Measurements from ENCODE around the gene ZNF335. TPM values are rescaled to one million over a fixed set of nuclear protein-coding genes. Genes with fewer than 3 reads are reported as not detected.
"Not testable (repeated sequence)": the region's sequence is repeated elsewhere in the genome, so short reads cannot be mapped to it uniquely, and the experiment has no call there.

Gene ZNF335
- total RNA-seq, 1 donor from 2014 or later, result 10.0 TPM

GRCh38 chr20:45957021-45957941, 14.7 kb downstream of the ZNF335 start:
- DNase-seq (peak; percentile 19), ATAC-seq (no peak)
- intact Hi-C loops (cut with micrococcal nuclease), result no loop called here

- not testable (repeated sequence) for ATAC-seq
Observed at GRCh38 chr20:45956326-45956725, 15.7 kb downstream of the ZNF335 start.

GRCh38 chr20:45953672-45954071, 18.3 kb downstream of the ZNF335 start:
- intact Hi-C loops (cut with micrococcal nuclease), result no loop called here
- DNase-seq (peak; percentile 22), ATAC-seq (no peak)

More at GRCh38 chr20:45956326-45956725, 15.7 kb downstream of the ZNF335 start:
- intact Hi-C loops (cut with micrococcal nuclease), result not testable (repeated sequence)
- peak; percentile 21 for DNase-seq

GRCh38 chr20:45952861-45953260, 19.1 kb downstream of the ZNF335 start:
- intact Hi-C loops (cut with micrococcal nuclease), result no loop called here
- no peak for ATAC-seq
- DNase-seq, result no peak

- intact Hi-C loops (cut with micrococcal nuclease), result no loop called here
- ATAC-seq (no peak), DNase-seq (peak; percentile 23)
Observed at GRCh38 chr20:45951925-45952834, 19.8 kb downstream of the ZNF335 start.

- no peak for ATAC-seq
- DNase-seq, result peak; percentile 22
- intact Hi-C loops (cut with micrococcal nuclease), result no loop called here
Observed at GRCh38 chr20:45950330-45950646, 21.7 kb downstream of the ZNF335 start.

GRCh38 chr20:45949542-45950329, 22.3 kb downstream of the ZNF335 start:
- DNase-seq (peak; percentile 25), ATAC-seq (peak; percentile 2)
- intact Hi-C loops (cut with micrococcal nuclease), result no loop called here

- peak; percentile 21 for DNase-seq
- intact Hi-C loops (cut with micrococcal nuclease), result no loop called here
- peak; percentile 2 for ATAC-seq
Observed at GRCh38 chr20:45948742-45949541, 23.1 kb downstream of the ZNF335 start.

GRCh38 chr20:45948261-45948733, 23.7 kb downstream of the ZNF335 start:
- ATAC-seq (peak; percentile 1), DNase-seq (no peak)
- intact Hi-C loops (cut with micrococcal nuclease), result no loop called here

GRCh38 chr20:45947110-45947866, 24.7 kb downstream of the ZNF335 start:
- ATAC-seq (no peak), DNase-seq (peak; percentile 34)
- intact Hi-C loops (cut with micrococcal nuclease), result no loop called here

- peak; percentile 43 for DNase-seq
- peak; percentile 24 for ATAC-seq
- intact Hi-C loops (cut with micrococcal nuclease), result no loop called here
Observed at GRCh38 chr20:45946149-45946970, 25.6 kb downstream of the ZNF335 start.

GRCh38 chr20:45945678-45946148, 26.3 kb downstream of the ZNF335 start:
- intact Hi-C loops (cut with micrococcal nuclease), result no loop called here

GRCh38 chr20:45944965-45945677, 26.9 kb downstream of the ZNF335 start:
- intact Hi-C loops (cut with micrococcal nuclease), result no loop called here
- DNase-seq, result peak; percentile 20
- ATAC-seq, result no peak

More at GRCh38 chr20:45945678-45946148, 26.3 kb downstream of the ZNF335 start:
- no peak for ATAC-seq
- DNase-seq, result peak; percentile 30

- intact Hi-C loops (cut with micrococcal nuclease), result no loop called here
- ATAC-seq, result no peak
Observed at GRCh38 chr20:45944151-45944964, 27.6 kb downstream of the ZNF335 start.

GRCh38 chr20:45943613-45944012, 28.4 kb downstream of the ZNF335 start:
- no peak for ATAC-seq
- DNase-seq, result no peak
- intact Hi-C loops (cut with micrococcal nuclease), result no loop called here

More at GRCh38 chr20:45944151-45944964, 27.6 kb downstream of the ZNF335 start:
- DNase-seq, result peak; percentile 19

Measured in left ventricle myocardium superior (tissue), 1 donor.